MM.1S (cell line): ENCODE results near the gene PALM3.
"Not testable (repeated sequence)": the region's sequence is repeated elsewhere in the genome, so short reads cannot be mapped to it uniquely, and the experiment has no call there.

Experiments used
- EZH2 ChIP-seq: fragments of 300-600 bp; sonication (generic); optimal IDR thresholded peaks from 2 replicates; pipeline ENCODE3; 2017; ENCODE audit warnings: low read depth, mild to moderate bottlenecking, antibody characterized with exemption, low read length, mixed read lengths
- TF ChIP-seq, protein P1 (sequence below): fragments of 300-600 bp; sonication (generic); IDR thresholded peaks from 2 replicates; pipeline ENCODE4 v1.5.1; 2016; ENCODE audit warnings: antibody characterized with exemption, low read length, mixed read lengths

DNA sequence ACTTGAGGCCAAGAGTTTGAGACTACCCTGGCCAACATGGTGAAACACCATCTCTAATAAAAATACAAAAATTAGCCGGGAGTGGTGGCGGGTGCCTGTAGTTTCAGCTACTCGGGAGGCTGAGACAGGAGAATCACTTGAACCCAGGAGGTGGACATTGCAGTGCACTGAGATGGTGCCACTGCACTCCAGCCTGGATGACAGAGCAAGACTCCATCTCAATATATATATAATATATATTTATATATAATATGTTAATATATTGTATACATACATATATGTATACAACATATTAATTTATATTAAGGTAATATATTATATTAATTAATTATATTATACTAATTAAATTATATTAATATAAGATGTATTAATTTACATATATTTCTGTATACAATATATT, 42.1 kb downstream of the PALM3 start:
- TF ChIP-seq, protein P1, sequence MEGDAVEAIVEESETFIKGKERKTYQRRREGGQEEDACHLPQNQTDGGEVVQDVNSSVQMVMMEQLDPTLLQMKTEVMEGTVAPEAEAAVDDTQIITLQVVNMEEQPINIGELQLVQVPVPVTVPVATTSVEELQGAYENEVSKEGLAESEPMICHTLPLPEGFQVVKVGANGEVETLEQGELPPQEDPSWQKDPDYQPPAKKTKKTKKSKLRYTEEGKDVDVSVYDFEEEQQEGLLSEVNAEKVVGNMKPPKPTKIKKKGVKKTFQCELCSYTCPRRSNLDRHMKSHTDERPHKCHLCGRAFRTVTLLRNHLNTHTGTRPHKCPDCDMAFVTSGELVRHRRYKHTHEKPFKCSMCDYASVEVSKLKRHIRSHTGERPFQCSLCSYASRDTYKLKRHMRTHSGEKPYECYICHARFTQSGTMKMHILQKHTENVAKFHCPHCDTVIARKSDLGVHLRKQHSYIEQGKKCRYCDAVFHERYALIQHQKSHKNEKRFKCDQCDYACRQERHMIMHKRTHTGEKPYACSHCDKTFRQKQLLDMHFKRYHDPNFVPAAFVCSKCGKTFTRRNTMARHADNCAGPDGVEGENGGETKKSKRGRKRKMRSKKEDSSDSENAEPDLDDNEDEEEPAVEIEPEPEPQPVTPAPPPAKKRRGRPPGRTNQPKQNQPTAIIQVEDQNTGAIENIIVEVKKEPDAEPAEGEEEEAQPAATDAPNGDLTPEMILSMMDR, result not testable (repeated sequence)
- TF ChIP-seq EZH2, result not testable (repeated sequence)
